HG03354 (cell line): ENCODE measurements around the gene TGIF2LY.
"Not testable (repeated sequence)": the region's sequence is repeated elsewhere in the genome, so short reads cannot be mapped to it uniquely, and the experiment has no call there.

Source experiments
- ATAC-seq: cut with Tn5 transposase; IDR thresholded peaks from one replicate; pipeline ENCODE4 v1.9.1; 2021; ENCODE audit warnings: mild to moderate bottlenecking; ENCODE audit not compliant: unreplicated experiment, poor library complexity, severe bottlenecking

The TGIF2LY gene

GRCh38 chrY:3578767-3579166 lies at the start of gene TGIF2LY:
Gene TGIF2LY, plus strand, starts transcription at chrY:3579067. Its CDS starts 178 bp downstream, at chrY:3579245.
- not testable (repeated sequence) for ATAC-seq
